Bronchial epithelial cell (primary cell): ENCODE data around the gene CLEC2D. TPM values are rescaled to one million over a fixed set of nuclear protein-coding genes. Genes with fewer than 3 reads are reported as not detected.

Source experiments
- DNase-seq: peaks from one replicate; pipeline ENCODE4 v3.0.0-alpha.2; 2010; ENCODE audit warnings: low read depth
- FAIRE-seq: peaks from 2 replicates; lab custom pipeline; 2011; peaks lifted over from hg19 to GRCh38; lab: Jason Lieb, UNC
- H3K27me3 ChIP-seq: 2 replicates; pipeline ENCODE4 v1.5.1; 2011; ENCODE audit warnings: low read length; ENCODE audit not compliant: control insufficient read depth, insufficient read depth
- H3K36me3 ChIP-seq: 2 replicates; pipeline ENCODE4 v1.5.1; 2011; ENCODE audit warnings: low read length; ENCODE audit not compliant: control insufficient read depth, insufficient read depth
- H3K4me3 ChIP-seq: 2 replicates; pipeline ENCODE4 v1.5.1; 2011; ENCODE audit warnings: mild to moderate bottlenecking, low read depth, low read length, control low read depth
- CTCF ChIP-seq: IDR thresholded peaks from 2 replicates; pipeline ENCODE4 v1.5.1; 2011; ENCODE audit warnings: mild to moderate bottlenecking, moderate library complexity, low read length, control low read depth, inconsistent platforms; ENCODE audit not compliant: insufficient read depth, severe bottlenecking
- total RNA-seq: library from RNA; depleted of rRNA; stranded (reverse); fragments of >200 nt; gene quantifications from 2 replicates; pipeline ENCODE4 v1.2.1, GENCODE V29; 2014

Gene CLEC2D
- total RNA-seq, 1 donor from 2014 or later: 2.6 TPM

GRCh38 chr12:9725213-9725870, 55.8 kb downstream of the CLEC2D start:
- Histone ChIP-seq H3K4me3 (no peak overlapping the region), H3K27me3 (no peaks in the 10 kb centered on the region), H3K36me3 (no peaks in the 10 kb centered on the region)
- no peak for TF ChIP-seq CTCF
- DNase-seq: peak; percentile 67
- FAIRE-seq: no peak

DNA sequence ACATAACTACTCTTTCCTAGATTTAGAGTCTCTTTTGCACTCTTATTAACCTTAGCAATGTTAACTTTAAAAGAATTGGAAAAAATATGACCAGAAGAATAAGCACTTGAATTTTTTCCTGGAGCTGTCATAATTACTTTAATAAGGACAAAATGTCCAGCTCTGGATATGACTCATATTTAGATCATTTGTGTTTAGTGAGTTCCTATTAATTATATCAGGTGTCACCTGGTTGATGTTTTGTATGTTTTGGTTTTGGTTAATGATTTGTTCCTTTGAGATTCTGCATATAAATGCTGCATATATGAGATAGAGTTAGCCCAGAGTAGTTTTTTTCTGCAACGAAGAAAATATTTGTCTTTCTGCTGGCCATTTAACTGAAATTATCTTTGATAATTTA, 58.3 kb downstream of the CLEC2D start:
- DNase-seq (peak; percentile 68), FAIRE-seq (no peak)
- Histone ChIP-seq H3K36me3 (no peaks in the 10 kb centered on the region), H3K4me3 (no peak overlapping the region), H3K27me3 (no peaks in the 10 kb centered on the region)
- no peak for TF ChIP-seq CTCF

- DNase-seq (no peak), FAIRE-seq (no peak)
- Histone ChIP-seq H3K27me3 (no peaks in the 10 kb centered on the region), H3K4me3 (no peak overlapping the region), H3K36me3 (no peaks in the 10 kb centered on the region)
- no peak for TF ChIP-seq CTCF
Measured at GRCh38 chr12:9729082-9729481, 59.6 kb downstream of the CLEC2D start.

- no peak for TF ChIP-seq CTCF
- Histone ChIP-seq H3K36me3 (no peaks in the 10 kb centered on the region), H3K4me3 (no peak overlapping the region), H3K27me3 (no peaks in the 10 kb centered on the region)
- FAIRE-seq (no peak), DNase-seq (no peak)
Measured at GRCh38 chr12:9730011-9730410, 60.5 kb downstream of the CLEC2D start.

GRCh38 chr12:9730591-9730990, 61.1 kb downstream of the CLEC2D start:
- Histone ChIP-seq H3K36me3 (no peaks in the 10 kb centered on the region), H3K4me3 (no peak overlapping the region), H3K27me3 (no peaks in the 10 kb centered on the region)
- no peak for FAIRE-seq
- no peak for TF ChIP-seq CTCF
- no peak for DNase-seq

GRCh38 chr12:9731393-9731792, 61.9 kb downstream of the CLEC2D start:
- Histone ChIP-seq H3K36me3 (no peaks in the 10 kb centered on the region), H3K27me3 (no peaks in the 10 kb centered on the region), H3K4me3 (no peak overlapping the region)
- TF ChIP-seq CTCF: no peak
- DNase-seq: no peak
- FAIRE-seq: no peak
